IPS-20b (cell line): ENCODE measurements around the gene RPS16.
"Not testable (repeated sequence)": the region's sequence is repeated elsewhere in the genome, so short reads cannot be mapped to it uniquely, and the experiment has no call there.

ENCODE experiments used
- H3K27ac ChIP-seq: one replicate; pipeline ENCODE4 v1.5.1; 2013; ENCODE audit warnings: low read length
- H3K27me3 ChIP-seq: 2 replicates; pipeline ENCODE4 v1.6.1; 2013; ENCODE audit warnings: mild to moderate bottlenecking, low read length, inconsistent platforms; ENCODE audit not compliant: insufficient read depth
- H3K36me3 ChIP-seq: 2 replicates; pipeline ENCODE4 v1.6.1; 2013; ENCODE audit warnings: low read depth, mild to moderate bottlenecking, inconsistent platforms, low read length, moderate library complexity; ENCODE audit not compliant: insufficient read depth
- H3K4me1 ChIP-seq: 2 replicates; pipeline ENCODE4 v1.6.1; 2013; ENCODE audit warnings: mild to moderate bottlenecking, control low read depth, inconsistent platforms, low read length, moderate library complexity; ENCODE audit not compliant: insufficient read depth
- H3K4me3 ChIP-seq: 2 replicates; pipeline ENCODE4 v1.5.1; 2013; ENCODE audit warnings: mild to moderate bottlenecking, low read length, inconsistent platforms
- H3K9ac ChIP-seq: 2 replicates; pipeline ENCODE4 v1.6.1; 2013; ENCODE audit warnings: low read depth, mild to moderate bottlenecking, inconsistent platforms, low read length, moderate library complexity
- H3K9me3 ChIP-seq: 2 replicates; pipeline ENCODE4 v1.6.1; 2013; ENCODE audit warnings: mild to moderate bottlenecking, low read depth, low read length, inconsistent platforms; ENCODE audit not compliant: insufficient read depth

The RPS16 gene

GRCh38 chr19:39471756-39472536 is 36.2 kb upstream of the RPS16 start:
- no peaks in the 10 kb centered on the region for H3K9me3 ChIP-seq
- H3K27ac ChIP-seq: no peak overlapping the region
- no peak overlapping the region for H3K4me3 ChIP-seq
- H3K4me1 ChIP-seq: no peaks in the 10 kb centered on the region
- H3K27me3 ChIP-seq: no peaks in the 10 kb centered on the region
- no peak overlapping the region for H3K9ac ChIP-seq
- H3K36me3 ChIP-seq: peaks cover 93% of the 10 kb centered on the region

- Histone ChIP-seq H3K4me1 (no peaks in the 10 kb centered on the region), H3K9me3 (no peaks in the 10 kb centered on the region), H3K27me3 (no peaks in the 10 kb centered on the region), H3K4me3 (no peak overlapping the region), H3K27ac (no peak overlapping the region), H3K36me3 (peaks cover 92% of the 10 kb centered on the region), H3K9ac (no peak overlapping the region)
These were observed 35.1 kb upstream of the RPS16 start for GRCh38 chr19:39470724-39471339.

GRCh38 chr19:39469567-39469966 is 33.8 kb upstream of the RPS16 start:
- H3K9ac ChIP-seq: no peak overlapping the region
- H3K27ac ChIP-seq: no peak overlapping the region
- H3K9me3 ChIP-seq: no peaks in the 10 kb centered on the region
- peaks cover 96% of the 10 kb centered on the region for H3K36me3 ChIP-seq
- no peaks in the 10 kb centered on the region for H3K27me3 ChIP-seq
- no peak overlapping the region for H3K4me3 ChIP-seq
- no peaks in the 10 kb centered on the region for H3K4me1 ChIP-seq

DNA sequence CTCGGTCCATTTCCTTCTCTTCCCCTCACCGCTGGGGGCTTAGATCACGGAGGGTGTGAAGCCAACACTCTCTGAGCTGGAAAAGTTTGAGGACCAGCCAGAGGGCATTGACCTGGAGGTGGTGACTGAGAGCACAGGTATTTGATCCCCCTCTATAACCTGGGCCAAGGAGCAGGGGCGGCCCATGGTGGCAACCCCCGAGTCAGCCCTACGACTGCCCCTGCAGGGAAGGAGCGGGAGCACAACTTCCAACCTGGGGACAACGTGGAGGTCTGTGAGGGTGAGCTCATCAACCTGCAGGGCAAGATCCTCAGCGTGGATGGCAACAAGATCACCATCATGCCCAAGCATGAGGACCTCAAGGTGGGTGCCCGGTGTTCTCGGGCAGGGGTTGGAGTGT is 33.3 kb upstream of the RPS16 start:
- Histone ChIP-seq H3K27me3 (no peaks in the 10 kb centered on the region), H3K9ac (no peak overlapping the region), H3K4me3 (no peak overlapping the region), H3K27ac (no peak overlapping the region), H3K4me1 (no peaks in the 10 kb centered on the region), H3K9me3 (no peaks in the 10 kb centered on the region), H3K36me3 (peaks cover 93% of the 10 kb centered on the region)

- H3K4me1 ChIP-seq: no peaks in the 10 kb centered on the region
- H3K36me3 ChIP-seq: peaks cover 91% of the 10 kb centered on the region
- H3K4me3 ChIP-seq: no peak overlapping the region
- no peaks in the 10 kb centered on the region for H3K27me3 ChIP-seq
- no peak overlapping the region for H3K9ac ChIP-seq
- H3K27ac ChIP-seq: no peak overlapping the region
- H3K9me3 ChIP-seq: no peaks in the 10 kb centered on the region
These were observed 32.2 kb upstream of the RPS16 start for GRCh38 chr19:39467941-39468340.

DNA sequence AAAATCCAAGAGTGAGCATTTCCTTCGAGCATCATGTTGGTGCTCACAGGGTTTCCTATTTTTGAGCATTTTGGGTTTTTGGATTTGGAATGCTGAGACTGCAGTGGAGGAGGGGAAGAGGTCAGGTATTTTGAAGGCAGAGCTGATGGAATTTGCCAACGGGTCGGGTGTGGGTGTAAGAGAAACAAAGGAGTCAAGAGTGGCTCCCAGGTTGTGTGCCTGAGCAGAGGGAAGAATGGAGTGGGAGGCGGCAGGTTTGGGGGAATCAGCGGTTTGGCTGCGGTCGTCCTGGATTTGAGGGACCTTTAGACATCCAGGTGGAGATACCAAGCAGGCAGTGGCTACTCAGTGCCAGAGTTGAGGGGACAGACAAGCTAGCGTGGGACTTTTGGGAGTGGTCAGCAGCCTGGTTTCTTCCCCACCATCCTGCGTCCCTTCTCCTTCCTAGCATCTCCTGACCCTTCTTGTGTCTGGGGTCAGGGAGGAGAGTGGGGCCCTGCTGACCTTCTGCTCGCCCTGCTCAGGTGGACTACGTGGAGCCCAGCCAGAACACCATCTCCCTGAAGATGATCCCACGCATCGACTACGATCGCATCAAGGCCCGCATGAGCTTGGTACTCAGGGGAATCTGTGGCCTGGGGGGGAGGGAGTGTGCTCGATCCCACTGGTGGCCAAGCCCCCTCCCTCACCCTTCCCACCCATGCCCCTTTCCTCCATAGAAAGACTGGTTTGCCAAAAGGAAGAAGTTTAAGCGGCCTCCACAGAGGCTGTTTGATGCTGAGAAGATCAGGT is 30.4 kb upstream of the RPS16 start:
- Histone ChIP-seq H3K4me3 (no peak overlapping the region), H3K9me3 (no peaks in the 10 kb centered on the region), H3K36me3 (peaks cover 83% of the 10 kb centered on the region), H3K27me3 (no peaks in the 10 kb centered on the region), H3K4me1 (no peaks in the 10 kb centered on the region), H3K9ac (no peak overlapping the region), H3K27ac (no peak overlapping the region)

DNA sequence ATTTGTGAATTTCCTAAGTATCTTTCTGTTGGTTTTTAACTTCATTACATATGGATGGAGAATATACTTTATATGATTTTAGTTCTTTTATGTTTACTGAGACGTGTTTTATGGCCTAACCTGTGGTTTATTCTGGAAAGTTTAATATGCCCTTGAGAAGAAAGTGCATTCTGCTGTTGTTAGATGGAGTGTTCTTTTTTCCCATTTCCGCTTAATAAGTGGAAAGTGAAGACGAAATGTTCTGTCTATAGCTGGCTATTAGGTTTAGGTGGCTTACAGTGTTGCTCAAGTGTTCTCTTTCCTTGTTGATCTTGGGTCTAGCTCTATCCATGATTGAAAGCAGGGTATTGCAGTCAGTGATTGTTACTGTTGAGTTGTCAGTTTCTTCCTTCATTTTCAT is 27.7 kb upstream of the RPS16 start:
- no peaks in the 10 kb centered on the region for H3K27me3 ChIP-seq
- no peaks in the 10 kb centered on the region for H3K9me3 ChIP-seq
- peaks cover 83% of the 10 kb centered on the region for H3K36me3 ChIP-seq
- no peak overlapping the region for H3K9ac ChIP-seq
- no peak overlapping the region for H3K4me3 ChIP-seq
- H3K27ac ChIP-seq: no peak overlapping the region
- no peaks in the 10 kb centered on the region for H3K4me1 ChIP-seq

- not testable (repeated sequence) for H3K9me3 ChIP-seq, H3K27ac ChIP-seq, H3K27me3 ChIP-seq, H3K9ac ChIP-seq, H3K4me1 ChIP-seq, H3K4me3 ChIP-seq
- H3K36me3 ChIP-seq: peaks cover 56% of the 10 kb centered on the region
These were observed 15.5 kb upstream of the RPS16 start for GRCh38 chr19:39451257-39451656.

DNA sequence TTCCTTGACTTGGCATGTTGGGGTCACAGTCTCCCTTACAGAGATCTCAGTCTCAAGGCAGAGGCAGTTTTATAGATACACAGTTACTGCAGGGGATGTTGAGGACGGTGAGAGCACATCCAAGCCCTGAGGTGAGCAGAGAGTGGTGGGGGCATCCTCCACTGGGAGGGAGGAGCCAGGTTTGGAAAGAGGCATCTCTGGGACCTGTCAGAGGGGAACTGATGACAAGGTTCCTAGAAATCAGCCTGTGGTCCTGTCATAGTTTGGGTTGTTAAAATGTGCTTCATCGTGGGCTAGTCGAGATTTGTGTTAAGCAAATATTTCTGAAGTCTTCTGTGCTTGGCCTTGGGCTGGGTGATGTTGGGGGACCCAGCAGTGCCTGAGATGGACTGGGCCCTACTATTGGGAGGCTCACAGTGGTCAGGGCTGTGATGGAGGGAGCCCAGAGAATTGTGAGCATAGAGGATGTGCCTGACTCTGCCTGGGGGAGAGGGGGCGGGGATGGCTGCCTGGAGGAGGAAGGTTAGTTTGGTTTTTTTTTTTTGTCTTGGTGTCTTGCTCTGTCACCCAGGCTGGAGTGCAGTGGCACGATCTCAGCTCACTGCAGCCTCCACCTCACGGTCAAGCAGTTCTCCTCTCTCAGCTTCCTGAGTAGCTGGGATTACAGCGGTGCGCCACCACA is 13.5 kb upstream of the RPS16 start:
- Histone ChIP-seq H3K27me3 (no peaks in the 10 kb centered on the region), H3K9ac (no peak overlapping the region), H3K9me3 (no peaks in the 10 kb centered on the region), H3K4me3 (no peak overlapping the region), H3K36me3 (peaks cover 49% of the 10 kb centered on the region), H3K27ac (no peak overlapping the region), H3K4me1 (0 out of 2 replicates have a peak, but pooled peaks cover 4% of the 10 kb centered on the region)

DNA sequence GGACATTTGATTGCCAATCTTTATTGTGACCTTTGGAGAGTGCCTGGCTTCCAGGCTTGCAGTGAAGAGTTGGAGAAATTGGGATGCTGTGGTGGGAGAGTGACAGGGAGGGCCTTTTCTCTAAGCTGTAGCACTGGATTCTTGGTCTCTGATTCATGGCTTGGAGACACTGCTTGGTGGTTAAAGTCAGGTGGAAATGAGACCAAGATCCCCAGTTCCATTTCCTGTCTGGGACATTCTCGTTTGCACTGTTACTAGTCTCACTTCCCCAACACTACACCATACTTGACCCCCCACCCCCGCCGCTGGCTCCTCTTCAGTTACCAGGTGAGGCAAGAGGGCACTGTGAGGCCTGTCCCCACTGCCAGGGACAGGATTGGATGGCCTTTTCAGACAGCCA is 12.5 kb upstream of the RPS16 start:
- Histone ChIP-seq H3K27ac (no peak overlapping the region), H3K9me3 (no peaks in the 10 kb centered on the region), H3K36me3 (peaks cover 40% of the 10 kb centered on the region), H3K4me3 (no peak overlapping the region), H3K4me1 (0 out of 2 replicates have a peak, but pooled peaks cover 4% of the 10 kb centered on the region), H3K9ac (peak overlapping the region; percentile 27; the same call in 1 of the 2 replicates), H3K27me3 (no peaks in the 10 kb centered on the region)

DNA sequence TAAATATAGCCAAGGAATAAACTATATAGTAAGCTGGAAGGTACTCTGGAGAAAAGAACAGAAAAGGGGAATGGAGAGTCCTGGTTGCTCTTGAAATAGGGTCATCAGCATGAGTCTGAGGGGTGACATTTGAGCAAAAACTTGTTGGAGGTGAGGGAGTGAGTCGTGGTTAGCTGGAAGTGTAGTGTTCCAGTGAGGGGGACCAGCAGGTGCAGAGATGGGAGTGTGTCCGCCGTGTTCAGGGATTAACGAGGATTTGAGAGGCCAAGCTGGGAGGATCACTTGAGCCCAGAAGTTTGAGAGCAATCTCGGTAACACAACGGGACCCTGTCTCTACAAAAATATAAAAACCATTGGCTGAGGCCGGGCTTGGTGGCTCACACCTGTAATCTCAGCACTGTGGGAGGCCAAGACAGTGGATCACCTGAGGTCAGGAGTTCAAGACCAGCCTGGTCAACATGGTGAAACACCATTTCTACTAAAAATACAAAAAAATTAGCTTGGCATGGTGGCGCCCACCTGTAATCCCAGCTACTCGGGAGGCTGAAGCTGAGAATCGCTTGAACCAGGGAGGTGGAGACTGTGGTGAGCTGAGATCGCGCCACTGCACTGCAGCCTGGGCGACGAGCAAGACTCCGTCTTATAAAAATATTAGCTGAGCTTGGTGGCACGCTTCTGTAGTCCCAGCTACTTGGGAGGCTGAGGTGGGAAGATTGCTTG is 10.8 kb upstream of the RPS16 start:
- H3K27ac ChIP-seq: no peak overlapping the region
- peaks cover 23% of the 10 kb centered on the region for H3K36me3 ChIP-seq
- peak overlapping the region; percentile 94; the same call in 1 of the 2 replicates for H3K9ac ChIP-seq
- 0 out of 2 replicates have a peak, but pooled peaks cover 4% of the 10 kb centered on the region for H3K4me1 ChIP-seq
- peak overlapping the region; percentile 88 for H3K4me3 ChIP-seq
- no peaks in the 10 kb centered on the region for H3K27me3 ChIP-seq
- no peaks in the 10 kb centered on the region for H3K9me3 ChIP-seq
